ENCODE data around the gene IFITM10. TPM values are rescaled to one million over a fixed set of nuclear protein-coding genes. Genes with fewer than 3 reads are reported as not detected.
A peak's percentile ranks its signal among the peaks of the same experiment; 100 is the strongest.
"Not testable (repeated sequence)": the region's sequence is repeated elsewhere in the genome, so short reads cannot be mapped to it uniquely, and the experiment has no call there.

The IFITM10 gene
- total RNA-seq, 4 donors from 2014 or later: 2.5 to 13.7 (median 6.3) TPM

DNA sequence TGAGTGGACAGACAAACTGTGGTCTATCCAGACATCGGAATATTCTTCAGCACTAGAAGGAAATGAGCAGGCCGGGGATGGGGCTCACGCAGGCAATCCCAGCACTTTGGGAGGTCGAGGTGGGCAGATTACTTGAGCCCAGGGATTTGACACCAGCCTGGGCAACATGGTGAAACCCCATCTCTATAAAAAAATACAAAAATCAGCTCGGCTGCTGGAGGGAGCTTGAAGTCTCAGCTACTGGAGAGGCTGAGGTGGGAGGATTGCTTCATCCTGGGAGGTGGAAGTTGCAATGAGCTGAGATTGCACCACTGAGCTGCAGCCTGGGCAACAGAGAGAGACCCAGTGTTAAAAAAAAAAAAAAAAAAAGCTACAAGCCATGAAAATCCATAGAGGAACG, 21.3 kb upstream of the IFITM10 start:
- peak in 1 of 2 donors; percentile 82 for DNase-seq (ENCODE audit: low spot score in 2 of 2)
- intact Hi-C loops (cut with DNase I; ENCODE audit: low total_unique reads): no loop called here
- H3K4me3 ChIP-seq (ENCODE audit: low read depth, poor library complexity, severe bottlenecking): no peak overlapping the region
- 77 to 79% methylated on average over 6 of the region's 6 CpGs for whole genome bisulfite sequencing, 2 donors
- TF ChIP-seq, protein P1, sequence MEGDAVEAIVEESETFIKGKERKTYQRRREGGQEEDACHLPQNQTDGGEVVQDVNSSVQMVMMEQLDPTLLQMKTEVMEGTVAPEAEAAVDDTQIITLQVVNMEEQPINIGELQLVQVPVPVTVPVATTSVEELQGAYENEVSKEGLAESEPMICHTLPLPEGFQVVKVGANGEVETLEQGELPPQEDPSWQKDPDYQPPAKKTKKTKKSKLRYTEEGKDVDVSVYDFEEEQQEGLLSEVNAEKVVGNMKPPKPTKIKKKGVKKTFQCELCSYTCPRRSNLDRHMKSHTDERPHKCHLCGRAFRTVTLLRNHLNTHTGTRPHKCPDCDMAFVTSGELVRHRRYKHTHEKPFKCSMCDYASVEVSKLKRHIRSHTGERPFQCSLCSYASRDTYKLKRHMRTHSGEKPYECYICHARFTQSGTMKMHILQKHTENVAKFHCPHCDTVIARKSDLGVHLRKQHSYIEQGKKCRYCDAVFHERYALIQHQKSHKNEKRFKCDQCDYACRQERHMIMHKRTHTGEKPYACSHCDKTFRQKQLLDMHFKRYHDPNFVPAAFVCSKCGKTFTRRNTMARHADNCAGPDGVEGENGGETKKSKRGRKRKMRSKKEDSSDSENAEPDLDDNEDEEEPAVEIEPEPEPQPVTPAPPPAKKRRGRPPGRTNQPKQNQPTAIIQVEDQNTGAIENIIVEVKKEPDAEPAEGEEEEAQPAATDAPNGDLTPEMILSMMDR (IDR thresholded peaks at IDR 0.05): no peak
- no peak for TF ChIP-seq POLR2A (IDR thresholded peaks at IDR 0.05)

DNA sequence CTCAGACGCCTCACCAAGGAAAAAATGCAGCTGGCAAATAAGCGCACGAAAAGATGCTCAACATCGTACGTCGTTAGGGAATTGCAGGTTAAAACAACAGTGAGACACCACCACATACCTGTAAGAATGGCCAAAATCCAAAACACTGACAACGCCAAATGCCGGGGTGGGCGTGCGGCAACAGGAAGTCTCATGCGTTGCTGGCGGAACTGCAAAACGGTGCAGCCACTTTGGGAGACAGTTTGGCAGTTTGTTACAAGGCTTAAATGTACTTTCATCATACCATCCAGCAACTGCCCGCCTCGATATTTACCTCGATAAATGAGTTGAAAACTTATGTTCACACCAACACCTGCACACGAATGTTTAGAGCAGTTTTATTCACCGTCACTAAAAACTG, 20.9 kb upstream of the IFITM10 start:
- TF ChIP-seq POLR2A (IDR thresholded peaks at IDR 0.05): no peak
- TF ChIP-seq, protein P1 (IDR thresholded peaks at IDR 0.05): no peak
- 54 to 61% methylated on average over 18 of the region's 18 CpGs for WGBS, 2 donors
- peak in 1 of 2 donors; percentile 78 for DNase-seq (ENCODE audit: low spot score in 2 of 2)
- no peak overlapping the region for H3K4me3 ChIP-seq (ENCODE audit: low read depth, poor library complexity, severe bottlenecking)
- intact Hi-C loops (cut with DNase I; ENCODE audit: low total_unique reads): no loop called here

DNA sequence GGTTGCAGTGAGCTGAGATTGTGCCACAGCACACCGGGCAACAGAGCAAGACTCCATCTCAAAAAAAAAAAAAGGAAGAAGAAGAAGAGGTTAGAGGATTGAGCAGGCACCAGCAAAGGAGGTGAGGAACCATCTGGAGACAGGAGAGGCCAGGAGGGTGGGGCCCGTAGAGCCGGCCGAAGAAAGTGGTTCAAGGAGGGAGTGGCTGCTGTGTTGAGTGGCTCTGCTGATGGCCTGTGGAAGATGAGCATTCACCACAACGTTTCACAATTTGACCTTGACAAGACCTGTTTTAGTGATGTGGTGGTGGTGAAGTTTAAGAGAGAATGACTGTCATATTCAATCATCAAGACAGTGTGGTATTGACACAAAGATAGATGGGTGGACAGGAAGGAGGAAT, 20.1 kb upstream of the IFITM10 start:
- no peak overlapping the region for H3K4me3 ChIP-seq (ENCODE audit: low read depth, poor library complexity, severe bottlenecking)
- TF ChIP-seq, protein P1 (IDR thresholded peaks at IDR 0.05): no peak
- no peak for TF ChIP-seq POLR2A (IDR thresholded peaks at IDR 0.05)
- intact Hi-C loops (cut with DNase I; ENCODE audit: low total_unique reads): no loop called here
- 60 to 69% methylated on average over 5 of the region's 5 CpGs for WGBS, 2 donors
- DNase-seq (ENCODE audit: low spot score in 2 of 2): no peak

DNA sequence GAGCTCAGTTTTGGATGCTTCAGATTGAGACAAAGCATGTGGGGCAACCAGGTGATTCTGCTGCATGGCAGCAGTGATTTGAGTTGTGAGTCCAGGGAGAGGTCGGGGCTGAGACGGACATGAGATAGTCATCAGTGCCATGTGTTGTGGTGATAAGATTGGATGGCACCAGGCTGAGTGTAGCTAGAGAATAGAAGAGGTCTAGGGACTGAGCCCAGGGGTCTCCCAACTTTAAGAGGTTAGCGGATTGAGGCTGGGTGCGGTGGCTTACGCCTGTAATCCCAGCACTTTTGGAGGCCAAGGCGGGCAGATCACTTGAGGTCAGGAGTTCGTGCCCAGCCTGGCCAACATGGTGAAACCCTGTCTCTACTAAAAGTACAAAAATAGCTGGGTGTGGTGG, 19.7 kb upstream of the IFITM10 start:
- WGBS, 2 donors: 91 to 96% methylated on average over 7 of the region's 7 CpGs
- TF ChIP-seq, protein P1 (IDR thresholded peaks at IDR 0.05): no peak
- TF ChIP-seq POLR2A (IDR thresholded peaks at IDR 0.05): no peak
- intact Hi-C loops (cut with DNase I; ENCODE audit: low total_unique reads): no loop called here
- no peak for DNase-seq (ENCODE audit: low spot score in 2 of 2)
- H3K4me3 ChIP-seq (ENCODE audit: low read depth, poor library complexity, severe bottlenecking): no peak overlapping the region

DNA sequence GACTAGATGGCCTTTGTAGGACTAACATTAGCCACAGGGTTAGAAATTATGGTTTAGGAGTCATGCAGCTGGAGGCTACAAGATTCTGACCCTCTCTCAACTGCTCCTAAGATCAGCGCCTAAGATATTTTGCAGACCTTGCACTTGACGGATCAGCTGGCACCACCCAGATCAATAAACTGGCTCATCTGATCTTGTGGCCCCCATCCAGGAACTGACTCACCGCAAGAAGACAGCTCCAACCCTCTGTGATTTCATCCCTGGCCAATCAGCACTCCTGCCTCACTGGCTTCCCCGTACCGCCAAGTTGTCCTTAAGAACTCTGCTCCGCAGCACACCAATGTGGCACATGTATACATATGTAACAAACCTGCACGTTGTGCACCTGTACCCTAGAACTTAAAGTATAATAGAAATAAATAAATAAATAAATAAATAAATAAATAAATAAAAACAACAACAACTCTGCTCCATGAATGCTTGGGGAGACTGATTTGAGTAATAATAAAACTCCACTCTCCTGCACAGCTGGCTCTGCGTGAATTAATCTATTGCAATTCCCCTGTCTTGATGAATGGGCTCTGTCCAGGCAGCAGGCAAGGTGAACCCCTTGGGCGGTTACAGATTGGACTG, 19.0 kb upstream of the IFITM10 start:
- DNase-seq (ENCODE audit: low spot score in 2 of 2): peak in 1 of 2 donors; percentile 82
- intact Hi-C loops (cut with DNase I; ENCODE audit: low total_unique reads); H3K4me3 ChIP-seq (ENCODE audit: low read depth, poor library complexity, severe bottlenecking): not testable (repeated sequence)
- WGBS, 2 donors: 56 to 61% methylated on average over 9 of the region's 9 CpGs

DNA sequence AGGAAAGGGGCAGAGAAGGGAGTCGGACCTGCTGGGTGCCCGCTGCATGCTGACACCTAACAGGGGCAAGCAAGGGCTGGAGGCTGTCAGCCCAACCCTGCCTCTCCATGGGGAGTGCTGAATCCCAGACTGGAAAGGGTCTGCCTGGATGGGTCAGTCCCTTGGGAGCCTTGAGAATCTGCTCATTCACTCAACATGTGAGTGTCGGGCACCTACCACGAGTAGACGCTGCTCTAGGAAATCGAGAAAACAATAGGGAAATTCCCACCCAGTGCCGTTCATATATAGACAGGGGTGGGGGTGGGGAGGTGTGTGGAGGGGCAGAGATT, 17.7 kb upstream of the IFITM10 start:
- H3K4me3 ChIP-seq (ENCODE audit: low read depth, poor library complexity, severe bottlenecking): no peak overlapping the region
- no peak for TF ChIP-seq POLR2A (IDR thresholded peaks at IDR 0.05)
- TF ChIP-seq, protein P1 (IDR thresholded peaks at IDR 0.05): no peak
- DNase-seq (ENCODE audit: low spot score in 2 of 2): no peak
- intact Hi-C loops (cut with DNase I; ENCODE audit: low total_unique reads): no loop called here
- 86 to 98% methylated on average over 6 to 7 of the region's 7 CpGs for WGBS, 2 donors
